Activated CD4-positive, alpha-beta T cell treated with anti-CD3 and anti-CD28 coated beads for 48 hours (primary cell): Measurements from ENCODE around the gene CFAP299.
"Not testable (repeated sequence)": the region's sequence is repeated elsewhere in the genome, so short reads cannot be mapped to it uniquely, and the experiment has no call there.

ENCODE experiments used
- DNase-seq: peaks from one replicate; pipeline ENCODE4 v3.0.0-alpha.2; 2020

The CFAP299 gene

GRCh38 chr4:80335554-80336358 lies at the start of gene CFAP299:
Gene CFAP299 (plus strand): TSS chr4:80335730.
- peak; percentile 82 for DNase-seq

- no peak for DNase-seq
Observed at GRCh38 chr4:80286451-80286850, 49.1 kb upstream of the CFAP299 start.

DNA sequence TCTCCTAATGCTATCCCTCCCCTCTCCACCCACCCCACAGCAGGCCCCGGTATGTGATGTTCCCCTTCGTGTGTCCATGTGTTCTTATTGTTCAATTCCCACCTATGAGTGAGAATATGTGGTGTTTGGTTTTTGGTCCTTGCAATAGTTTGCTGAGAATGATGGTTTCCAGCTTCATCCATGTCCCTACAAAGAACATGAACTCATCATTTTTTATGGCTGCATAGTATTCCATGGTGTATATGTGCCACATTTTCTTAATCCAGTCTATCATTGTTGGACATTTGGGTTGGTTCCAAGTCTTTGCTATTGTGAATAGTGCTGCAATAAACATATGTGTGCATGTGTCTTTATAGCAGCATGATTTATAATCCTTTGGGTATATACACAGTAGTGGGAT lies 44.9 kb upstream of the CFAP299 start:
- DNase-seq, result not testable (repeated sequence)

GRCh38 chr4:80294206-80294605 lies 41.3 kb upstream of the CFAP299 start:
- DNase-seq, result no peak

GRCh38 chr4:80295336-80295735 lies 40.2 kb upstream of the CFAP299 start:
- no peak for DNase-seq

- DNase-seq, result no peak
Observed at GRCh38 chr4:80295826-80296225, 39.7 kb upstream of the CFAP299 start.

GRCh38 chr4:80301884-80302283 lies 33.6 kb upstream of the CFAP299 start:
- DNase-seq, result no peak

DNA sequence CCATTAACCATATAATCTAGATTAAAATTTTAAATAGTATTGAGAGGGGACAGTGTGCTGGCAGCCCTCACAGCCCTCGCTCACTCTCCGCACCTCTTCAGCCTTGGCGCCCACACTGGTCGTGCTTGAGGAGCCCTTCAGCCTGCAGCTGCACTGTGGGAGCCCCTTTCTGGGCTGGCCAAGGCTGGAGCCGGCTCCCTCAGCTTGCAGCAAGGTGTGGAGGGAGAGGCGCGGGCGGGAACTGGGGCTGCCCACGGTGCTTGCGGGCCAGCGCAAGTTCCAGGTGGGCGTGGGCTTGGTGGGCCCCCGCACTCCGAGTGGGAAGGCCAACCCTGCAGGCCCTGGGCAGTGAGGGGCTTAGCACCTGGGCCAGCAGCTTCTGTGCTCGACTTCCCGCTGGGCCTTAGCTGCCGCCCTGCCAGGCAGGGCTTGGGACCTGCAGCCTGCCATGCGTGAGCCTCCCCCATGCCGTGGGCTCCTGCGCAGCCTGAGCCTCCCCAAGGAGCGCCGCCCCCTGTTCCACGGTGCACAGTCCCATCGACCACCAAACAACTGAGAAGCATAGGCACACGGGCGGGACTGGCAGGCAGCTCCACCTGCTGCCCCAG lies 32.8 kb upstream of the CFAP299 start:
- DNase-seq, result no peak

- no peak for DNase-seq
Observed at GRCh38 chr4:80305466-80305865, 30.1 kb upstream of the CFAP299 start.

DNA sequence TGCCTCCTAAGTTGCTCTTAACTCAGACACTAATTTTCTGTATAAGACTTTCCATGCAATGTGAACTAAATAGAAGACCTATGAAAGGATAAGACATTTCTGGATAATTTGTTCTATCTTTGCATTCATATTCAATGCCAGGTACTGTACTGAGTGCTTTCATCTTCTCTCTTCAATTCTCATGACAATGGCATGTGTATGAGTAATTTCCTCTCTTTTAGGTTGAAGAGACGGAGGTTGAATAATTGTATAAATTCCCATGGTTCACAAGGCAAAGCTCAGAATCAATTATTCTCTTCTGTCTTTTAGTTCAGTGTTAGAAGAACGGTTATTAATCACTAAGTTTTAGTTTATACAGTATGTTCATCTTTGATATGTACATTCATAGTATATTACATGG lies 29.3 kb upstream of the CFAP299 start:
- no peak for DNase-seq

- no peak for DNase-seq
Observed at GRCh38 chr4:80307183-80307735, 28.3 kb upstream of the CFAP299 start.

- no peak for DNase-seq
Observed at GRCh38 chr4:80307774-80308465, 27.6 kb upstream of the CFAP299 start.

DNA sequence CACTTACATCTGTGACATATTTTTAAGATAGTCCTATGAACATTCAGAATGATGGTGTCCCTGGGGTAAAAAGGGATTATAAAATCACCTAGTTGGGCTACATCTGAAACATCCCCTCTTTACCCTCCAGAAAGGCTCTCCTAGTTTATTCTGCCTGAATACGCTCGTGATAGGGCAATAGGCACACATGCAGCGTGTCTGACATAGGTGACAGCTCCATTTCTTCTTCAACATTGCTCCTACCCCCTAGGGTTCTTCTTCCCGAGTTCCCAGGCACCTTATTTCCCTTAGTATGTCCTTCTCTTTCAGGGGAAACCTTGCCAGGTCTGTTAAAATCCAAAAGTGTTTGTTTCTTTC lies 27.1 kb upstream of the CFAP299 start:
- no peak for DNase-seq

- no peak for DNase-seq
Observed at GRCh38 chr4:80309294-80310004, 26.1 kb upstream of the CFAP299 start.

- no peak for DNase-seq
Observed at GRCh38 chr4:80311130-80311529, 24.4 kb upstream of the CFAP299 start.

- DNase-seq, result no peak
Observed at GRCh38 chr4:80312124-80312523, 23.4 kb upstream of the CFAP299 start.

DNA sequence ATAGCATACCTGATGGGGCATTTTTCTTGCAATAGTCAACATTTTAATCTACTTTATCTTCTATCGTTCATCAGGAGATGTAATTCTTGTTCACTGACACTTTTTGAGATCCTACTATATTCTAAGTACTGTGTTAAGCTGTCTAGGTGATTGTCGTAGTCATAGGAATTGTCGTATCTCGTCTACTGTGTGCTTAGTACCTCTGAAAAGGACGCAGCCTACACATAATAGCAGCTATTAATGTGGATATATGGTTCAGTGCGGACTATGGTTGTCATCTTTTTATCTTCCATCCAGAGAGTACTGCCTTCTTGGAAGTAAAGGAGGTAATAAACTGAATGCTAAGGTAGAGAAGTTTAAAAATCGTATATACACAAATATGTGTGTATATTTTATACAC lies 21.9 kb upstream of the CFAP299 start:
- no peak for DNase-seq

DNA sequence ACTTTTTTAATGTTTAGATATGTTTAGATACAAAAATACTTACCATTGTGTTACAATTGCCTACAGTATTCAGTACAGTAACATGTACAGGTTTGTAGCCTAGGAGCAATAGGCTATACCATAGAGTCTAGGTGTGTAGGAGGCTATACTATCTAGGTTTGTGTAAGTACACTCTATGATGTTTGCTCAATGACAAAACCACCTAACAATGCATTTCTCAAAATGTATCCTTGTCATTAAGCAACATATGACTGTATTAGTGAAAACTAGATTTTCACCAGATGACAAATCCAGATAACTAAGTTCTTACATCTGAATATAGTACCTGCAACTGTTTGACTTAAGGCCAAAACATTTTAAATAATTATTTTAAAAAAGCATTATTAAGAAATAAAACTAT lies 19.7 kb upstream of the CFAP299 start:
- not testable (repeated sequence) for DNase-seq

- DNase-seq, result no peak
Observed at GRCh38 chr4:80321341-80321740, 14.2 kb upstream of the CFAP299 start.

DNA sequence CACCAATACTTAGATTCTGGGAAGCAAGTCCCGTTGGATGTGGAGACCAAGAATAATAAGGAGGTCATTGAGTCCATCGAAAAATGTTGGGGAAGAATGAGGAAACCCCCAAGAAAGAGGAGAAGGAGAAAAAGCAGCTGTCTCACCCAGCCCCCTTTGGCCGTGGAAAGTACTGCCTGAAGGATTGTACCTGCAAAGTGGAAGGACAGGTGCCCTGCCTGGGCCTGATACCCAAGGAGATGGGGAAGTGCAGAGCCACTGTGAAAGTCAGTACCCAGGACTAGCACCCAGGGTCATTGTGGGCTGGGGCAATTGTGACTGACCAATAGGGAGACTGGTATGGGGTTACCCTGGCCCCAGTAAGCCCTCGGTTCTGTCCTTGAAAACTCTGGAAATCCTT lies 13.8 kb upstream of the CFAP299 start:
- DNase-seq, result no peak

DNA sequence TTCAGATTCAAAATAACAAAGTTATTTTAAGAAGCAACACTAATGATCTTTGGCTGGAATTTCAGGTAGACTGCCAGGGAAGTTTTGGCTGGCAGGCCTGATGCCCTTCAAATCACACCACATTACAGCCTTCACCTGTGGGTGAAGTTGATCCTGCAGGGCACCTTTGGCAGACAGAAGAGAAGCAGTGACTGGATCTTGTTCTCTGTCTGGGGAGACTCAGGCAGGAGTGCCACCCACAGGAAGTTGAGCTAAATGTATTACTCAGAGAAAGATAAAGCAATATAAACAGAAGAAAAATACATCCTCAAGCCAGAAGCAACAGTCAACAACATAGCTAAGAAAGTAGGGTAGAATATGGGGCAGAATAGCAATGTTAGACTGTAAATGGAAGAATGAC lies 12.8 kb upstream of the CFAP299 start:
- no peak for DNase-seq

GRCh38 chr4:80324171-80324570 lies 11.4 kb upstream of the CFAP299 start:
- no peak for DNase-seq

DNA sequence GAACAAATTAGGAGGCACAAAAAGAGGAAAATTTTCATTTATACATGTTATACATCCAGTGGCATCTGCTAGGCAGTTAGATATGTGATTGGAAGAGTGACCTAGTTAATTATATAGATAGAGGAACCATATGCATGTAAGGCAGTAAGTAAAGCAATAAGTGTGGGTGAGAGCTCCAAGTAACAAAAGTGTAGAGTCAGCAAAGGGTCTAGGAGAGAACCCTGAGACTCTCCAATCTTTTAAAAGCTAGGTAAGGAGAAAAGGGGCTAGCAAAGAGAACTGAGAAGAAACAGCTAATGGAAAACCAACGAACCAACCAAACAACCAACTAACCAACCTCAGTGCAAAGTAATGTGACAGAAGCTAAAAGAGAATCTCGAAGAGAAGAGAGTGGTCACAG lies 3.8 kb upstream of the CFAP299 start:
- DNase-seq, result no peak
